HepG2 (cell line): ENCODE data around the gene ZNF75A. TPM values are rescaled to one million over a fixed set of nuclear protein-coding genes. Genes with fewer than 3 reads are reported as not detected.

ENCODE experiments used
- ATAC-seq: fragments of 200-7000 bp; cut with Tn5 transposase; 3 replicates; pipeline ENCODE4 v1.9.1; 2020; ENCODE audit warnings: mild to moderate bottlenecking, moderate library complexity
- BruUV-seq: library from RNA; stranded (reverse); fragments of 400-500 nt; replicated peaks from 2 replicates; lab custom pipeline; 2021; lab: Mats Ljungman, UMichigan
- CTCF ChIA-PET: fragments of 300-600 bp; formaldehyde crosslinking; extraction: SDS; loops from one replicate; lab custom pipeline; 2021; ENCODE audit warnings: low total read pairs, inconsistent platforms, low intra/inter-chr PET ratio; lab: Yijun Ruan, JAX
- POLR2A ChIA-PET: fragments of 350-600 bp; sonication (Branson Sonifier 250); formaldehyde crosslinking; loops from one replicate; lab custom pipeline; 2020; ENCODE audit warnings: antibody characterized with exemption, inconsistent platforms; lab: Yijun Ruan, JAX
- DNase-seq: peaks from one replicate; pipeline ENCODE4 v3.0.0-alpha.2; 2015; ENCODE audit warnings: low spot score
- FAIRE-seq: peaks from 3 replicates; lab custom pipeline; 2011; peaks lifted over from hg19 to GRCh38; lab: Jason Lieb, UNC
- H2AFZ ChIP-seq: one replicate; pipeline ENCODE4 v1.6.1; 2011; ENCODE audit warnings: low read length, inconsistent platforms
- H3K27ac ChIP-seq: fragments of 300-600 bp; 3 replicates; pipeline ENCODE4 v1.8.0; 2011; ENCODE audit warnings: mixed run types, mild to moderate bottlenecking, mixed read lengths, low read length, inconsistent platforms; ENCODE audit not compliant: insufficient read depth; ENCODE audit errors: extremely low read length
- H3K27me3 ChIP-seq, 2 experiments: fragments of 200-600 bp in 1 of 2; 2 replicates in 1 of 2; 3 replicates in 1 of 2; pipeline versions ENCODE4 v1.6.0 to v1.8.0; 2011; ENCODE audit warnings: low read length in 2 of 2, mild to moderate bottlenecking in 2 of 2, moderate library complexity in 2 of 2, inconsistent platforms in 1 of 2; ENCODE audit not compliant: insufficient read depth in 2 of 2, control insufficient read depth in 1 of 2
- H3K36me3 ChIP-seq, 2 experiments: fragments of 200-600 bp in 1 of 2; replicated peaks in 1 of 2; 2 replicates in 1 of 2; 3 replicates in 1 of 2; pipeline versions ENCODE4 v1.5.1 to v1.8.0; 2011; ENCODE audit warnings: low read length in 2 of 2, inconsistent platforms in 1 of 2; ENCODE audit not compliant: insufficient read depth in 2 of 2, control insufficient read depth in 1 of 2
- H3K4me1 ChIP-seq: 2 replicates; pipeline ENCODE4 v1.5.1; 2012; ENCODE audit warnings: low read length, inconsistent platforms; ENCODE audit not compliant: insufficient read depth
- H3K4me2 ChIP-seq: 2 replicates; pipeline ENCODE4 v1.6.0; 2011; ENCODE audit warnings: low read depth, low read length, inconsistent platforms
- H3K4me3 ChIP-seq, 3 experiments: fragments of 200-600 bp in 1 of 3; sonication (generic), shearing (Covaris generic) in 1 of 3; replicated peaks in 1 of 3; 2 replicates each; pipeline ENCODE4 v1.5.1; 2011 to 2016; ENCODE audit warnings: low read length in 3 of 3, inconsistent platforms in 2 of 3, low read depth in 2 of 3, mild to moderate bottlenecking in 2 of 3, control low read depth in 1 of 3, mixed read lengths in 1 of 3; ENCODE audit not compliant: insufficient read depth in 1 of 3
- H3K79me2 ChIP-seq: one replicate; pipeline ENCODE4 v1.6.1; 2011; ENCODE audit warnings: low read length, inconsistent platforms; ENCODE audit not compliant: insufficient read depth
- H3K9ac ChIP-seq: 2 replicates; pipeline ENCODE4 v1.6.0; 2011; ENCODE audit warnings: mild to moderate bottlenecking, low read depth, low read length, inconsistent platforms; ENCODE audit not compliant: insufficient read depth
- H3K9me3 ChIP-seq: 2 replicates; pipeline ENCODE4 v1.5.1; 2012; ENCODE audit warnings: mild to moderate bottlenecking, low read length
- H4K20me1 ChIP-seq: 2 replicates; pipeline ENCODE4 v1.6.0; 2011; ENCODE audit warnings: inconsistent platforms, mild to moderate bottlenecking, low read length, moderate library complexity; ENCODE audit not compliant: insufficient read depth
- BCL3 ChIP-seq: sonication (generic); formaldehyde crosslinking; IDR thresholded peaks from 2 replicates; pipeline ENCODE4 v1.5.1; 2020; ENCODE audit warnings: mild to moderate bottlenecking, missing genetic modification reagents, moderate library complexity
- CCDC6 ChIP-seq: sonication (generic); formaldehyde crosslinking; IDR thresholded peaks from 2 replicates; pipeline ENCODE4 v1.8.1; 2022; ENCODE audit warnings: mild to moderate bottlenecking, missing genetic modification reagents, moderate library complexity
- CENPX ChIP-seq: sonication (generic); formaldehyde crosslinking; IDR thresholded peaks from 2 replicates; pipeline ENCODE4 v1.9.0; 2021; ENCODE audit warnings: mild to moderate bottlenecking, missing genetic modification reagents, moderate library complexity
- GTF2F1 ChIP-seq: fragments of 150-350 bp; IDR thresholded peaks from 2 replicates; pipeline ENCODE4 v1.6.1; 2014; ENCODE audit warnings: low read length
- HOXA9 ChIP-seq: sonication (generic); formaldehyde crosslinking; IDR thresholded peaks from 2 replicates; pipeline ENCODE4 v1.8.1; 2022; ENCODE audit warnings: missing genetic modification reagents, mild to moderate bottlenecking, moderate library complexity, borderline replicate concordance
- KLF6 ChIP-seq: IDR thresholded peaks from 2 replicates; pipeline ENCODE4 v1.8.0; 2016; ENCODE audit warnings: missing biosample characterization, missing genetic modification reagents
- ONECUT2 ChIP-seq: sonication (generic); formaldehyde crosslinking; IDR thresholded peaks from 2 replicates; pipeline ENCODE4 v1.4.0; 2020; ENCODE audit warnings: missing genetic modification reagents
- SAP130 ChIP-seq: IDR thresholded peaks from 2 replicates; pipeline ENCODE4 v1.6.1; 2016; ENCODE audit warnings: low read depth
- TIGD3 ChIP-seq: sonication (generic); formaldehyde crosslinking; IDR thresholded peaks from 2 replicates; pipeline ENCODE4 v1.5.1; 2020; ENCODE audit warnings: mild to moderate bottlenecking, missing genetic modification reagents, borderline replicate concordance
- ZBTB7B ChIP-seq: sonication (generic); formaldehyde crosslinking; IDR thresholded peaks from 2 replicates; pipeline ENCODE4 v1.4.0; 2020; ENCODE audit warnings: missing genetic modification reagents
- ZC3H4 ChIP-seq: sonication (generic); formaldehyde crosslinking; IDR thresholded peaks from 2 replicates; pipeline ENCODE4 v1.4.0; 2020; ENCODE audit warnings: missing genetic modification reagents, borderline replicate concordance
- ZFAT ChIP-seq: sonication (generic); formaldehyde crosslinking; conservative IDR thresholded peaks from 2 replicates; pipeline ENCODE4 v1.8.1; 2023; ENCODE audit warnings: missing genetic modification reagents, inconsistent platforms
- ZNF292 ChIP-seq: sonication (generic); formaldehyde crosslinking; IDR thresholded peaks from 2 replicates; pipeline ENCODE4 v1.8.1; 2022; ENCODE audit warnings: mild to moderate bottlenecking, low read depth, missing genetic modification reagents, borderline replicate concordance
- ZNF563 ChIP-seq: sonication (generic); formaldehyde crosslinking; IDR thresholded peaks from 2 replicates; pipeline ENCODE4 v1.8.0; 2022; ENCODE audit warnings: mild to moderate bottlenecking, moderate library complexity, missing genetic modification reagents
- ZNF577 ChIP-seq: sonication (generic); formaldehyde crosslinking; IDR thresholded peaks from 2 replicates; pipeline ENCODE4 v1.4.0; 2020; ENCODE audit warnings: mild to moderate bottlenecking, low read depth, missing genetic modification reagents, borderline replicate concordance
- ZNF740 ChIP-seq: sonication (generic); formaldehyde crosslinking; IDR thresholded peaks from 2 replicates; pipeline ENCODE4 v1.4.0; 2020; ENCODE audit warnings: missing genetic modification reagents
- WGBS: methylation state at CpG from one replicate; pipeline ENCODE4 v1.1.6; 2017; ENCODE audit warnings: low lambda C conversion rate; 5-methylcytosine and 5-hydroxymethylcytosine counted together
- in situ Hi-C: cut with HindIII; loops from 2 replicates; pipeline ENCODE4 v1.10.0; 2017; ENCODE audit warnings: low pct_unique_long_range_greater_than_20kb; ENCODE audit not compliant: extremely low pct_ligation_motif_present
- intact Hi-C: fragments of 100-400 bp; cut with micrococcal nuclease; formaldehyde crosslinking; loops from one replicate; pipeline ENCODE4 v1.10.0; 2022; ENCODE audit not compliant: unreplicated experiment
- polyA plus RNA-seq, 8 experiments: library from polyadenylated mRNA; depleted of rRNA in 3 of 8; stranded (reverse) in 7 of 8; unstranded in 1 of 8; fragments of >200 nt; fragmentation: Illumina TruSeq in 4 of 8; extraction: Trizol in 4 of 8; gene quantifications; 2 replicates each; pipeline versions ENCODE4 v1.2.1 to v1.2.3, GENCODE V29; 2011 to 2016; ENCODE audit warnings: low read depth in 4 of 8, missing spikeins in 1 of 8, mixed read lengths in 1 of 8; ENCODE audit not compliant: insufficient read depth in 1 of 8
- total RNA-seq, 5 experiments: library from RNA; depleted of rRNA; stranded (reverse); fragments of >200 nt; fragmentation: Illumina TruSeq; extraction: Trizol; gene quantifications; 2 replicates each; pipeline ENCODE4 v1.2.3, GENCODE V29; 2016; ENCODE audit warnings: low read depth in 1 of 5
- TF ChIP-seq, protein P1 (sequence below): fragments of 450-650 bp; IDR thresholded peaks from 2 replicates; pipeline ENCODE4 v1.6.1; 2016

Gene ZNF75A
- total and polyA plus RNA-seq, 2 of the 13 experiments (the other 11 are each of a cell fraction or from before 2014, with no cell fraction given): 1.4 to 2.1 TPM

DNA sequence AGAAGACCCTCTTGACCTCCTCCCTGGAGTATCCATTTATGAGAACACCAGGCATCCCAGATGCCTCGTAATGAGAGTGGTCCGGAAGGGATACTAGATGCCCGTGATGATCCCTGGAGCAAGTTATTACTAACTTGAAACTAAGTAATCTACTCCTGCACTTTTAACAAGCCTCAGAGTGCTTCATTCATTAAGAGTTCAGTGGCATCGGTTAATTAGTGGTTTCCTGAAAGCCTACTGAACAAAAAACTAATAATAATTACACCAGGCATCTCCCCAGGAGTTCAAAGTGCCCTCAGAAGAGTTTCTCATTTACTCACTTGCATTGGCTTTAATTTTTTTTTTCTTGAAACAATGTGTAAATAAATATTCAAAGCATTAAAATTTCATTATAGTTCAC, 22.2 kb downstream of the ZNF75A start (continued):
- no peak for TF ChIP-seq TIGD3
- no peak for TF ChIP-seq HOXA9 (CRISPR knock-in tag)
- TF ChIP-seq, all 625 proteins: peak for 0

GRCh38 chr16:3328104-3328503, 22.8 kb downstream of the ZNF75A start:
- no peaks in the 10 kb centered on the region for H3K9me3 ChIP-seq
- TF ChIP-seq, protein P1, sequence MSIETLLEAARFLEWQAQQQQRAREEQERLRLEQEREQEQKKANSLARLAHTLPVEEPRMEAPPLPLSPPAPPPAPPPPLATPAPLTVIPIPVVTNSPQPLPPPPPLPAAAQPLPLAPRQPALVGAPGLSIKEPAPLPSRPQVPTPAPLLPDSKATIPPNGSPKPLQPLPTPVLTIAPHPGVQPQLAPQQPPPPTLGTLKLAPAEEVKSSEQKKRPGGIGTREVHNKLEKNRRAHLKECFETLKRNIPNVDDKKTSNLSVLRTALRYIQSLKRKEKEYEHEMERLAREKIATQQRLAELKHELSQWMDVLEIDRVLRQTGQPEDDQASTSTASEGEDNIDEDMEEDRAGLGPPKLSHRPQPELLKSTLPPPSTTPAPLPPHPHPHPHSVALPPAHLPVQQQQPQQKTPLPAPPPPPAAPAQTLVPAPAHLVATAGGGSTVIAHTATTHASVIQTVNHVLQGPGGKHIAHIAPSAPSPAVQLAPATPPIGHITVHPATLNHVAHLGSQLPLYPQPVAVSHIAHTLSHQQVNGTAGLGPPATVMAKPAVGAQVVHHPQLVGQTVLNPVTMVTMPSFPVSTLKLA: no peak
- TF ChIP-seq GTF2F1 (no peak), ZFAT (CRISPR knock-in tag) (no peak), ONECUT2 (no peak), CENPX (CRISPR knock-in tag) (no peak), KLF6 (no peak), CCDC6 (CRISPR knock-in tag) (no peak), BCL3 (CRISPR knock-in tag) (no peak), ZC3H4 (CRISPR knock-in tag) (no peak), ZNF292 (no peak), ZNF563 (no peak), SAP130 (CRISPR knock-in tag) (no peak), ZBTB7B (CRISPR knock-in tag) (no peak), ZNF577 (no peak), ZNF740 (CRISPR knock-in tag) (no peak)
- in situ Hi-C loops: no loop called here
- no peak overlapping the region for H3K4me3 ChIP-seq
- no peak overlapping the region for H2AFZ ChIP-seq
- no peaks in the 10 kb centered on the region for H4K20me1 ChIP-seq
- intact Hi-C loops: no loop called here
- H3K4me2 ChIP-seq: no peak overlapping the region
- H3K79me2 ChIP-seq: no peaks in the 10 kb centered on the region
- peaks cover 19% of the 10 kb centered on the region for H3K4me1 ChIP-seq
- no peak overlapping the region for H3K9ac ChIP-seq
- ChIA-PET POLR2A (no interaction called here), CTCF (no interaction called here)
- H3K36me3 ChIP-seq: no peaks in the 10 kb centered on the region
- H3K27me3 ChIP-seq: no peaks in the 10 kb centered on the region
- no TSS peak for BruUV-seq
- FAIRE-seq (no peak), ATAC-seq (no peak), DNase-seq (no peak)
- 46% methylated on average over 3 of the region's 3 CpGs for WGBS
- no peak overlapping the region for H3K27ac ChIP-seq
